DMS53 treated with DMSO at 0.1 percent for 48 hours (cell line): ENCODE data around the gene PRDM10.

Source experiments
- DNase-seq: peaks from one replicate; lab custom pipeline; 2025; ENCODE audit not compliant: unreplicated experiment; lab: John Stamatoyannopoulos, UW

Gene PRDM10

DNA sequence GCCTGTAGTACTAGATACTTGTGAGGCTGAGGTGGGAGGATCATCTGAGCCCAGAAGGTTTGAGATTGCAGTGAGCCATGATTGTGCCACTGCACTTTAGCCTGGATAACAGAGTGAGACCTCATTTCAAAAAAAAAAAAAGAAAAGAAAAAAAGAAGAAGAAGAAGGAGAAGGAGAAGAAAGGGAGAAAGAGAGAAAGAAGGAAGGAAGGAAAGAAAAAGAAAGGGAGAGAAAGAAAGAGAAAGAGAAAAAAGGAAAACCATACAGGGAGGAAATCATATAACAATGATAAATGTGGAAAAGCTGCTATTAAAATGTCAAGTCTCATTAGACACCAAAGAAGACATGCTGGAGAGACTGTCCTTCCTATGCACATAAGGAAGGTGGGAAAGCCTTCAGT lies 5.7 kb upstream of the PRDM10 start:
- no peak for DNase-seq

DNA sequence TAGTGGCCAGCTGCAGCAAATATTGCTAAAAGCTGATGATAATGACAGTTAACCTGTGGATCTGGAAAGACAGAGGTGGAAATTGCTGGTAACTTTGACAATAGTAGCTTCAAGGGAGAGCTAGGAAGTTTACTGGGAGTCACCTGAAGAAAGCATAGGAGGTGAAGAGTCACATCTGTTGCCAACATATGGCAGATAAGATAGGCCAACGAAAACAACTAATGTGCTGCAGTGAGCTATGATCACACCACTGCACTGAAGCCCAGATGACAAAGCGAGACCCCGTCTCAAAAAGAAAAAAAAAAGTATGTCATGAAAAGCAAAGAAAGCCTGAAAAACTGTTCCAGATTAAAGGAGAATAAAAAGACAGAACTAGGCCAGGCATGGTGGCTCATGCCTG lies 4.3 kb upstream of the PRDM10 start:
- no peak for DNase-seq

DNA sequence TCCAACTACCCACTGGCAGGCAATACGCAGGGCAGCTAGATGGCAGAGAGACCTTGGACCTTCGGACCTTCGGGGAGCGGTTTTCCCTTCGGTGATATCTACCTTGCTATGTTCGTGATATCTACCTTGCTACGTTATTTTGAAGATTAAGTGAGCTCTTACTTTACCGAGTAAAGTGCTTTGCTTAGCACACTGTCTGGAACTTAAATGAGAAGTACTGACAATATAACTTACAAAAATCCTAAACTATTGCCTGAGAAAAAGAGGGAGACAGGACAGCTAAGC lies 1.0 kb upstream of the PRDM10 start:
- no peak for DNase-seq

DNA sequence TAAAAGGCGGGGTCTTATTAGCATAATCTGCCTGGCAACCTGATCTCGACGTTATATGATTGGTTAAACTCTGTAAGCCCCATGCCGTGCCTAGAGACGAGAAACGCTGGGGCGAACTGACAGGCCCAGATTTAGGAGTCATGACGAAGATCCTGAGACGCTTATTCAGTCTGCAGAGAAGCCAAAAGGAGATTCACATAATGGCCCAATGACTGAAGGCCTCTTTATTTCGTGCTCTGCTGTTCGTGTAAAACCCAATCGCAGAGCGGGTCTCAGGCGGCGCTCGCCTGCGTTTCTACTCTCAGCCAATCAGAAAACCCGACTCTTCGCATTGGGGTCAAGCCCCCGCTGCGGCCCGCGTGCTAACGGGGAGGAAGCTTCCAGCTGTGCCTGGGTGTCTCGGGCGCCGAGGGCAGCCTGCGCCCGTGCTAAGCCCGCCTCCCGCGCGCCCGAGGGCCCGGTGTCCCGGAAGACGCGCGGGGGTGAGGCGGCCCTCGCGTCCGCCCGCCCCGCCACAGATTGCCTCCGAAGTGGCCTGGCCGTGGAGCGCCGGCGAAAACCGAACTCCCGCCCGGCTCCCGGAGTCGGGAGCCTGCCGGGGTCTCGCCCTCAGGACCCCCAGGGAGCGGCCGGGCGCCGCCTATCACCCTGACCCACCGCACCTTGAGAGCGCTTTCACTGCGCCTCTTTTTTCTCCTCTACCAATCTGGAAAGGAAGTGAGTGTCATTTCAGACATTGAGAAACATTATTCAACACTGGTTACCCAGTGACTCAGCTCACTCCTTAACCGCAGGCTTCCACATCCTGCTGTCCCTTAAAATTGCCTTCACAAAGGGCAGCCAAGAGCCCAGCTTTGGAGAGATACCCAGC lies 446 bp upstream of the PRDM10 start:
- peak; percentile 99 for DNase-seq

DNA sequence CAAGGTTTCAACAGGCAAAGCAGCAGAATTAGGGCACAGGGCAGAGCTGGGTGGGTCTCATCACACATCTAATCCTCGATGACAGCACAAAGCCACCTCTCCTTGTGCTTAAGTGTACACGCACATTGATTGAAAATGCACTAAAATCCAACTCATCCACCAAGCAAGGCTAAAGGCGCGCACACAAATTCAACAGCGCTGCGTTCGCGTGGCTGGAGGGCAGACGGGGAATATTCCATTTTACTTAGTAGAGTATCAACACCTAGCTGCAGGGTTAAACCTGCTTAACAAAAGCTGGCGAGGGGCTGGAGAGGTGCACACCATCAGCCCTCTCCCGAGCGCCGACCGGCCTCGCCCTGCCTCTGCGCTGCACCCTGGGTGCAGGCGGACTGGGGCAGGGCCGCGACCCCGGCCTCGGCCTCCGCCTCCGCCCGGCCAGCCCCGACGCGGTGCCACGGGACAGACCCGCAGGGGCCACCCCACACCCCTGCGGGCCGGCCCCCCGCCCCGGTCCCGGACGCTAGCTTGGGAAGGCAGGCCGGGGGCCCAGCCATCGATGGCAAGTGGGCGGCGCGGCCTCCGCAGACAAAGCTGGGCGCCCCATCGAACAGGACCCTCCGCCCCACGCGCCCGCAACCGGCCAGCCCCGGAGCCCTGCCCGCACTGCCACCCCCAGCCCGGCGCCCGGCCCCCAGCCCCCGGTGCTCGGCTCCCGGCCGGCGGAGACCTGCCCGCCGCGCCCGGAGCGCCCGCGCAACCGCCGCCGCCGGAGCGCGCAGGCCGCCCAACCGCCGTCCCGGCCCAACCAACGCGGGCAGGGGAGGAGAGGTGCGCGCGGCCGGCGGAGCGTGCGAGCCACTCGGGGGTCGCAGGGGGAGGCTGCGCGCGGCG lies 929 bp downstream of the PRDM10 start:
- DNase-seq: peak; percentile 7

DNA sequence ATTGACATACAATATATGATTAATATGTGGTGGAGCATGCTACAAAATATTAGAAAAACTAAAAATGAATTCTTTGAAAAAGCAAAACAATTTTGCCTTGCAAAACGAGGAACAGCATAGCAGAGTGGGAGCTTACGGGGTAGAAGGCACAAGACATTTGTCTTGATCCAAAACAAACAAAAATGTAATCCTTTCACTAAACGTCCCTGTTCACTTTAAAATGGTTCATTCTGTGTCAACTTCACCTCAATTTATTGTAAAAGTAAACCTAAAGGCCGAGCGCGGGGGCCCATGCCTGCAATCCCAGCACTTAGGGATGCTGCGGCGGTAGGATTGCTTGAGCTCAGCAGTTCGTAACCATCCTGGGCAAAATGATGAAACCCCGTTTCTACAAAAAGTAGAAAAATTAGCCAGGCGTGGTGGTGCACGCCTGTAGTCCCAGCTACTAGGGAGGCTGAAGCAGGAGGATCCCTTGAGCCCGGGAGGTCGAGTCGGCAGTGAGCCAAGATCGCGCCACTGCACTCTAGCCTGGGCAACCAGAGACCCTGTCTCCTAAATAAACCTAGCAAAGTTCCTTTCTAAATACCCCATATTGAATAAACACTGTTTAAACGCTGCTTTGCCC lies 2.0 kb downstream of the PRDM10 start:
- no peak for DNase-seq

DNA sequence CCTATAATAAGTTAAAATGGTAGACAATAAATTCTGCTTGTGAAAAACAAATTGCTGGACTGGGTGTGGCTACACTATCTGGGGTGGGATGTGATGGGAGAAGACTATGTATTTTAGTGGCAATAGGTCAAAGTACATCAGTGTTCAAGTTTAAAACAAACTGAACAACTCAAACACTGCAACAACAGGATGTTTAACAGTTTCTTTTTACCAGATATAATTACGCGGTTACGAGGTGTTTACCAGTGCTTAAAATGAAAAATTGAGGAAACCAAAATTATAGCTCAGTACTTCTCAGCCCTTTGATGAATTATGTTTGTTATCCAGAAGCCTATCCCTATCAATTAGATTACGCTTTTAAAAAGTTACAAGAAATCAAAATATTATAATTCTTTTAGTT lies 3.2 kb downstream of the PRDM10 start:
- no peak for DNase-seq

DNA sequence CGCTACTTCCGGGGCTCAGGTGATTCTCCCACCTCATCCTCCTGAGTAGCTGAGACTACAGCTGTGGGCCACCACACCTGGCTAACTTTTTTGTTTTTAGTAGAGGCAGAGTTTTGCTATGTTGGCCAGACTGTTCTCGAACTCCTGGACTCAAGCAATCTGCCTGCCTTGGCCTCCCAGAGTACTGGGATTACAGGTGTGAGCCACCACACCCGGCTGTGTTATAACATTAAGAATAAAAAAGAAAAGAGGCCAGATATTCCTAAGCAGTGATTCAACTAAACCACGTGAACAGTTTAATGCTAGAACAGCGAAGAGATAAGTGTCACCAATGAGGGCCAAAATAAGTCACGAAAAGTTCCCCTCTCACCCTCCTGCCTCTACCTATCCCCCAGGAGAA lies 3.7 kb downstream of the PRDM10 start:
- no peak for DNase-seq

DNA sequence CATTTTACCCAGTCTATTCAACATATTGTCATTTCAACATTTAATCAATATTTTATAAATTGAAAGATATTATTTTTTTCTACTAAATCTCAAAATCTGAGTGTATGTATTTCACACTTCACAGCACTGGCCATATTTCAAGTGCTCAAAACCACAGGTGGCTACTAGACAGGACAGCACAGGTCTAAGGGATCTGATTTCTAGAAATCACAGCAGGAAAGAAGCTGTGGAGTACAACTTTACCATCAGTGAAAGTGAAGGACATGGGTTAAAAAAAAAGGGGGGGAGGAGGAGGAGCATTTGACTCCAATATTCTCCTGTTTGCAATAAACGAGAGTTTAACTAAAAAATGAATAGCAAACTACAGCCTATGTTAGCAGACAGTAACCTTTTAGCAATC lies 4.5 kb downstream of the PRDM10 start:
- no peak for DNase-seq

DNA sequence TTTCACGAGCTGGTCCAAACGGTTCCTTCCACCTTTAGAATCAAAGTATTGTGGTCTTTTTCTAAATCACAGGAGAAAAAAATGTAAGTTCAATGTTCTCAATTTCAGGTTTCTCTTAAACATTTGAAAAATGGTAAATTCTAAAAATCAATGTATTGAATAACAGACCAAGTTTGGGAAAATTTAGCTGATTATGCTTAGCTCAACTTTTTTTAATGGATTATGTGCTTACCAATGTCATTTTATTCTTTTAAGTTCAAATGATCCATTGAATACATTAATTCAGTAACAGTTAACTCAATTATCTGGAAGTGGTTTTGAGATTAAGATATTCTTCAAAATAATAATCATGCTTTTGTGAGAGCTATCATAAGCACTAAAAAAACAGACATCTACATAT lies 5.1 kb downstream of the PRDM10 start:
- DNase-seq: no peak

DNA sequence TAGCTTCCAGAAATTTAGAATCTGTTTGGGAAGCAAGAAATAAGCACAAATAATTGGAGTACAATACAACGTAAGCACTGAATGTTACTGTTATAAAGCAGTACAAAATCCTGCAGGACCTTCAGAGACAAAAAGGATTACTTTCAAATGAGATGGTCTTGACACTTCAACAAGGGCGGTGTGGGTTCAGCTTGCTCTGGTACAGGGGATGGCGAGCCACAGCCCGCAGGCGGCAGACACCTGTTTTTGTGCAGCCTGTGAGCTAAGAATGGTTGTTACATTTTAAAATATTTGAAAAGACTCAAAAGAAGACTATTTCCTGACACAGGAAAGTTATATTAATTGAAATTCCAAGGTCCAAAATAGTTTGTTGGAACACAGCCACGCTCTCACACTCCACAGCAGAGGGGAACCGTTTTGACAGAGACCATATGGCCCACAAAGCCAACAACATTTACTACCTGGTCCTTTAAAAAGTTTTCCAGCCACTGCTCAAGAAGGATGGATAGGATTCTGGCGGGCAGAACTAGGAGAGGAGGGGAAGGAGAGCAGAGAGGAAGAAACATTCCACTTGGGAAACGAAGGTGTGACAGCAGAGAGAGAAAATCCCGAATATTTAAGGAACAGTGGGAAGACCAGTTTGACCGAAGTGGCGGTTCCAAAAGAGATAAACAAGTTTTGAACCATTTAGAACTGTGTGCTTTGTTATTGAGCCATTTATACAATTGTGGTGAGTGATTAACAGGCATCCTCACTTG lies 6.3 kb downstream of the PRDM10 start:
- DNase-seq: no peak

DNA sequence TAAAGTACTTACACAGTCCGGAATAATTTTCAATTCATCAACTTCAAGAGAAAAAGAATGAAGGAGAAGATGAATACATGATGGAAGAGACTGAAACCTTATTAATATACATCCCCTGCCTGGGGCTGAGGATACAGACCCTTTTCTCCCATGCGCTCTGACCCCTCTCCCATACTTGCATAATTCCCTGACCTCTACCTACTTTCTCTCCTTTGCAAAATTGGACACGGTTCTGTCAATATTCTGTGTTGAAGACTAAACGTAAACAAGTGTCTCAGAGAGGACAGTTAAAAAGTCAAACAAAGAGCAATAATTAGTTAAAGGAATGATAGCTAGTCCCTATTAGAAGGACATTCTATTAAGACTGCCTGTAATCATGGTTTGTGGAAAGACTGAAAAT lies 7.5 kb downstream of the PRDM10 start:
- no peak for DNase-seq

DNA sequence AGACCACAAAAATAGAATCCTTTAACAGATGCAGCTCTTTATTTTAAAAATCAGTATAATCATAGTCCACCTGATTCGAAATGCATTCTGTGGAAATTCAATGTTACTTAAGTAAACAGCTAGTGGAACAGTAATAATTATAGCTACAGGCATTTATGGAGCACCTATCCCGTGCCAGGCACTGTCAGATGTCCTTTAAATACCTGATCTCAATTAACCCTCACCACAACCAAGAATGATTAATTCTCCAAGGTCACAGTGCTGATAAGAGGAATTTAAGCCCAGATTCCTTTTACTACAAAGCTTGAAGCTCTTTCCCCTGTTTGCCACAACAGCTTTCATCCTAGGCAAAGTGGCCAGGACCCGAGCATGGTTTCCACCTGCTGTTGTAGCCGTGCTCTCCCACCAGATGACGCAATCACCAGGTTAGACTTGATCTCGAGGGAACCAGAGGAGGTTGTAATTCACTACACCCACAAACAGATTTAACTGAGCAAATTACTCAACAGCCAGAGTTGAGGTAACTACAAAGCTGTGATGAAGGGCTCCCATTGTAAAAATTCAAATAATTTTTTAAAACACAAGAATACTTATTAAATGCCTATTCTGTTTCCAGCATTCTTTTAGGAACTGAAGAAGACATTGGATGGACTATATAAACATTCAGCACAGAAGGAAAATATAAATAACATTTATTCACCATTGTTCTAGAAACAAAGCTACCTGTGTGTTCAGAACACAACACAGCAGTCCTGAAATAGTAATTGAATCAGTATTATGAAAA lies 10.3 kb downstream of the PRDM10 start:
- peak; percentile 81 for DNase-seq

DNA sequence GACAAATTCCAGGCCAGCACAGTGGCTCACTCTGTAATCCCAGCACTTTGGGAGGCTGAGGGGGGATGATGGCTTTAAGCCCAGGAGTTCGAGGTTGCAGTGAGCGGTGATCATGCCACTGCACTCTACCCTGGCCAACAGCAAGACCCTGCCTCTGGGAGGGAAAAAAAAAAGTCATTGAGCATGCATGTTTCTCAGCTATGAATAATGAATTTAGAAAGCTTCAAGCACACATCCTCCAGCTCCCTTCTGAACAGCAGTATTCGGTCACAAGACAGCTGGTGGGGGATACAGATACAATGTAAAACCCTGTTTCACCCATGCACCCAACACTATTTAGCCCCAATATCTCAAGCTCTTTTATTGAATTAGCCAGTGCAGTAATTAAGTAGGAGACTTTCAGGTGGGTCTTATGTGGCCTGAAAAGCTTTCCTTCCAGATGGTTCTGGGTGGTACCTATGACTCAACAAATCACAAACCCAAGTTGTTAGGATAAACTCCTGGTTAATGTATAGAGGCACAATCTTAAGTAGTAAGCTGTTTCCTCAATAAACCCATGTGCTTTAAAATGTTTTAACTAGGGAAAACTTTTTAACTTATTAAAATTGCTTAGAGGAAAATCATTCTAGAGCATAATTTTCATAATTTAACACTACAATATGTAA lies 13.4 kb downstream of the PRDM10 start:
- DNase-seq: no peak

DNA sequence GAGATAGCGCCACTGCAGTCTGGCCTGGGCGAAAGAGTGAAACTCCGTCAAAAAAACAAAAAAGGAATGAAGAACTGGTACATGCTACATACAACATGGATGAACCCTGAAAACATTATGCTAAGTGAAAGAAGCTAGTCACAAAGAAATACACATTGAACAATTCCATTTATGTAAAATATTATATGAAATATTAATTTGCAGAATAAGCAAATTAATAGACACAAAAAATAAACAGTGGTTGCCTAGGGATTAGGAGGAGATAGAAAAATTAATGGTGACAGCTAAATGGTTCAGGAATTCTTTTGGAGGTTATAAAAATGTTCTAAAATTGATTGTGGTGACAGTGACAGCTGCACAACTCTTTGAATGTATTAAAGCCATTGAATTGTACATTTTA lies 14.7 kb downstream of the PRDM10 start:
- DNase-seq: no peak

DNA sequence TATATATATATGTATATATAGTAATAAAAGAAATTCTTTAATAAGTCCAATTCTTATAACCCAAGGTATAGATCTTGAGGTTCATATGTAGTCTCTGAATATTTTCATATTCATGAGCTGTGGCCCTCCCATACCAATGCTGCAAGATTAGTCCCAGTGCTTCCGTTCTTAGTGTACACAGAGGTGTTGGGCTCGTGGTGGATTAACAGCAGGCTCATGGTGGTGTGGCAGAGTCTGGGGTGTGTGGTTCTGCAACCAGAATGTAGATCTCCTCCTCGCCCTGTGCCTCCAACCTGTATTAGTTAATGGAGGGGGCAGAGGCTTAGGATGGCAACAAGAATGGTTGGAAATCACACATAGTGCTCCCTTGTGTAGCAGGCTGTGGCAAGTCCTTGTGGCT lies 16.8 kb downstream of the PRDM10 start:
- DNase-seq: no peak

DNA sequence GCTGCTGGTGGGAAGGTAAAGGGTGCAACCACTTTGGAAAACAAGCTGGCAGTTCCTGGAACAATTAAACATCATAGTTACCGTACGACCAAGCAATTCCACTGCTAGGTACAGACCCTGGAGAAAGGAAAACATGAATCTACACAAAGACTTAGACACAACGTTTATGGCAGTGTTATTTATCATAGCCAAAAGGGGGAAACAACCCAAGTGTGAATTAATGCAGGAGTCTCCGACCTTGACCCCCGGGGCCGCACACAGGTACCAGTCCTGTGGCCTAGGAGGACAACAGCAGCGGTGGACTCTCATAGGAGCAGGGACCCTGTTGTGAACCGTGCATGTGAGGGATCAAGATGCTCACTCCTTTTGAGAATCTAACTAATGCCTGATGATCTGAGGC lies 22.5 kb downstream of the PRDM10 start:
- DNase-seq: no peak

DNA sequence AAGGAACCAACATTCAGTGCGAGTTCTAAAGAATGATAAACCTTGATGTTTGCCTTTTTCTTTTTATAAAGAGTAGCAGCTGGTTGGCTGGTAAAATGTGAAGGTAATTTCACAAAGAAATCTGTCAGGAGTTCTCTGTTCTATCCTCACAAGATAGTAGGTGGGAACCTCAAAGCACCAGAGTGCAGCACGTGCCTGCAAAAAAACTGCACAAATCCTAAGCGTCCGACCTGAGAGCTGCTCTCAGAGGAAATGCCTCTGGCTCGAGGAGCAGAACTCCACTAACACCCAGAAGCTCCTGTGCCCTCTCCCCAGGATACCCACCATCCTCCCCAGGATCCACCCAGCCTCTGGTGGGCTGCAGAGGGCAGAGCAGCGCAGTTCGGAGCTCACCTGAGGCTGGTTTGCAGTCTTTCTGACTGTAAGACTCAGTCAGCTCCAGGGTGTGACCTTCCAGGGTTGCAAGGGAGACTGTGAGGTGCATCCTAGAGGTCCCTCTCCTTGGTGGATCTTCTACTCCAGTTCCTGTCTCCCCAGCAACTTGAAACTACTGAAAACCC lies 23.5 kb downstream of the PRDM10 start:
- no peak for DNase-seq

DNA sequence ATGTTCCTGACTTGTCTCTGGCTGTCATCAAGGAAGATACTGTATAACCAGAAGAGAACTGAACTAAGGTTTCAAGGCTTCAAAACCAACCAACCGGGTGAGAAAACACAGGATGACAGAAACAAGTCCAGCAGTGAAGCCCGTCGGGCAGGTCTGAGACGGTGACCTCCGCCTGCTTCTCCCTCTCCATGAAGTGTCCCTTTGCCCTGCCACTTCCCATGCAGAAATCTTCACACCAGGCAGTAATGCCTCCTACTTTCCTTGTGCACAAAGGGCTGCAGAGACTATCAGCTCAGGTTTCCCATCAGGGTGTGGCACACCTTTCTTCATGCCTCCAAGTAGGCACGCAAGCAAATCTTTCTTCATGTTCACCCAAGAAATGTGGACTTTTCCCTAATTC lies 24.2 kb downstream of the PRDM10 start:
- DNase-seq: no peak

DNA sequence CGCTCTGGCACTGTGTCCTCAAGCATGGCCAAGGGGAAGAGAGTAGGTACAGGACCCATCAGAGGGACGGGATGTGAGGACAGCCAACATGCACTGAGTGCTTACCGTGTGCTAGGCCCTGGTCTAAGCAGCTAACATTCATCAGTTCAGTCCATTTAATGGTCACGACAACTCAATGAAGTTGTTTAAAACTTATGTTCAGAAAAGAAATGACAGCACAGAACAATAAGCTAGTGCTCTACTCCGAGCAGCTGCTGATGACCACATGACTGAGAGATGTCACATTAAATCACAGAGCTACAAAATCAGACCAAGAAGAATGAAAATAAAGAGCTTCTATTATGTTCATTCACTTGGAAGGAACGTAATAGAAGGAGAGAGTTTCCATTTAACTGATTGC lies 26.3 kb downstream of the PRDM10 start:
- no peak for DNase-seq
